ENCODE measurements around the gene DDX1.
"Not testable (repeated sequence)": the region's sequence is repeated elsewhere in the genome, so short reads cannot be mapped to it uniquely, and the experiment has no call there.

DDX1 gene

GRCh38 chr2:15680132-15680531, 88.5 kb downstream of the DDX1 start:
- H3K27me3 ChIP-seq (ENCODE audit: low read depth); in situ Hi-C loops (cut with MboI; ENCODE audit: low sequenced_read_pairs); H3K4me3 ChIP-seq; DNase-seq (ENCODE audit: low spot score in 2 of 2); H3K36me3 ChIP-seq (replicated peaks); H3K9me3 ChIP-seq; H3K4me1 ChIP-seq: not testable (repeated sequence)
